NCI-H510A (cell line): ENCODE results near the gene ANKRD55.

ENCODE experiments used
- DNase-seq: peaks from one replicate; lab custom pipeline; 2025; lab: John Stamatoyannopoulos, UW

Gene ANKRD55

GRCh38 chr5:56078278-56079156 is 154.6 kb downstream of the ANKRD55 start:
- no peak for DNase-seq

GRCh38 chr5:56077796-56078233 is 155.3 kb downstream of the ANKRD55 start:
- DNase-seq = no peak

- no peak for DNase-seq
These were observed 156.6 kb downstream of the ANKRD55 start for GRCh38 chr5:56076486-56076885.

GRCh38 chr5:56075361-56075760 is 157.8 kb downstream of the ANKRD55 start:
- DNase-seq = no peak

GRCh38 chr5:56072863-56073766 is 160.0 kb downstream of the ANKRD55 start:
- no peak for DNase-seq

- no peak for DNase-seq
These were observed 161.7 kb downstream of the ANKRD55 start for GRCh38 chr5:56071470-56071869.

GRCh38 chr5:56070851-56071465 is 162.2 kb downstream of the ANKRD55 start:
- no peak for DNase-seq

GRCh38 chr5:56069652-56070226 is 163.4 kb downstream of the ANKRD55 start:
- no peak for DNase-seq

GRCh38 chr5:56066931-56067450 is 166.1 kb downstream of the ANKRD55 start:
- no peak for DNase-seq

GRCh38 chr5:56064984-56065383 is 168.1 kb downstream of the ANKRD55 start:
- DNase-seq = no peak

- DNase-seq = no peak
These were observed 172.6 kb downstream of the ANKRD55 start for GRCh38 chr5:56060276-56061110.

GRCh38 chr5:56059854-56060253 is 173.3 kb downstream of the ANKRD55 start:
- DNase-seq = no peak

- no peak for DNase-seq
These were observed 176.3 kb downstream of the ANKRD55 start for GRCh38 chr5:56056875-56057274.

- DNase-seq = no peak
These were observed 177.3 kb downstream of the ANKRD55 start for GRCh38 chr5:56055859-56056258.

GRCh38 chr5:56055287-56055686 is 177.8 kb downstream of the ANKRD55 start:
- no peak for DNase-seq

- DNase-seq = no peak
These were observed 178.5 kb downstream of the ANKRD55 start for GRCh38 chr5:56054666-56055065.

- no peak for DNase-seq
These were observed 179.8 kb downstream of the ANKRD55 start for GRCh38 chr5:56053363-56053762.

GRCh38 chr5:56052735-56053134 is 180.4 kb downstream of the ANKRD55 start:
- DNase-seq = no peak

- DNase-seq = no peak
These were observed 182.4 kb downstream of the ANKRD55 start for GRCh38 chr5:56050551-56051255.
